ENCODE data around the gene AFF2.

Gene AFF2

GRCh38 chrX:148501386-148502066 lies 1.1 kb downstream of the AFF2 start:
- no peak for DNase-seq
- no peaks in the 10 kb centered on the region for H3K36me3 ChIP-seq (replicated peaks)
- no peaks in the 10 kb centered on the region for H3K27me3 ChIP-seq (replicated peaks)
- no peak overlapping the region for H3K27ac ChIP-seq
- TF ChIP-seq, protein P1, sequence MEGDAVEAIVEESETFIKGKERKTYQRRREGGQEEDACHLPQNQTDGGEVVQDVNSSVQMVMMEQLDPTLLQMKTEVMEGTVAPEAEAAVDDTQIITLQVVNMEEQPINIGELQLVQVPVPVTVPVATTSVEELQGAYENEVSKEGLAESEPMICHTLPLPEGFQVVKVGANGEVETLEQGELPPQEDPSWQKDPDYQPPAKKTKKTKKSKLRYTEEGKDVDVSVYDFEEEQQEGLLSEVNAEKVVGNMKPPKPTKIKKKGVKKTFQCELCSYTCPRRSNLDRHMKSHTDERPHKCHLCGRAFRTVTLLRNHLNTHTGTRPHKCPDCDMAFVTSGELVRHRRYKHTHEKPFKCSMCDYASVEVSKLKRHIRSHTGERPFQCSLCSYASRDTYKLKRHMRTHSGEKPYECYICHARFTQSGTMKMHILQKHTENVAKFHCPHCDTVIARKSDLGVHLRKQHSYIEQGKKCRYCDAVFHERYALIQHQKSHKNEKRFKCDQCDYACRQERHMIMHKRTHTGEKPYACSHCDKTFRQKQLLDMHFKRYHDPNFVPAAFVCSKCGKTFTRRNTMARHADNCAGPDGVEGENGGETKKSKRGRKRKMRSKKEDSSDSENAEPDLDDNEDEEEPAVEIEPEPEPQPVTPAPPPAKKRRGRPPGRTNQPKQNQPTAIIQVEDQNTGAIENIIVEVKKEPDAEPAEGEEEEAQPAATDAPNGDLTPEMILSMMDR (IDR thresholded peaks at IDR 0.05; ENCODE audit: low read depth, low read length, missing control alignments) = no peak
- H3K4me3 ChIP-seq (ENCODE audit: low read depth, low read length) = peak overlapping the region; percentile 50
- in situ Hi-C loops (cut with HindIII; ENCODE audit: low pct_ligation_motif_present, low sequenced_read_pairs) = no loop called here

- Histone ChIP-seq H3K36me3 (replicated peaks) (no peaks in the 10 kb centered on the region), H3K27ac (no peak overlapping the region), H3K27me3 (replicated peaks) (no peaks in the 10 kb centered on the region), H3K4me3 (ENCODE audit: low read depth, low read length) (no peak overlapping the region)
- TF ChIP-seq, protein P1 (IDR thresholded peaks at IDR 0.05; ENCODE audit: low read depth, low read length, missing control alignments) = no peak
- no peak for DNase-seq
- in situ Hi-C loops (cut with HindIII; ENCODE audit: low pct_ligation_motif_present, low sequenced_read_pairs) = no loop called here
These were observed 4.1 kb downstream of the AFF2 start for GRCh38 chrX:148504506-148504905.

DNA sequence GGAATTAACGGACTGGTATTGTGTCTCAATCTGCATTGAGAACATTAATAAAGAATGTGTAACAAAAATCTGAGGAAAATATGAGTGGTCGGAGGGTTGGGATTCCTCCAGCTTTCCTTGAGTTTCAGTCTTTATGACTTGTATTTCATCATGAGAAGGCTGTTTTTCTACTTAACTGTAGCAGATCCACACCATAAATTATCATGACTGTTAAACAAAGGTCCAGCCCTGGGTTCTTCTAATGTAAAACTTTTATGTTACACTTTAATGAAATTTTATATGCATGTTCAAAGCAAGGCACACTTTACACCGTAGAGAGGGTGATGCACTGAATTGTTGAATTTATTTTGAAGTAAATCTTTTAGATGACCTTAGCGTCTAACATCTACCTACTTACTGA lies 7.0 kb downstream of the AFF2 start:
- TF ChIP-seq, protein P1 (IDR thresholded peaks at IDR 0.05; ENCODE audit: low read depth, low read length, missing control alignments) = no peak
- Histone ChIP-seq H3K27ac (no peak overlapping the region), H3K4me3 (ENCODE audit: low read depth, low read length) (no peak overlapping the region), H3K36me3 (replicated peaks) (no peaks in the 10 kb centered on the region), H3K27me3 (replicated peaks) (no peaks in the 10 kb centered on the region)
- in situ Hi-C loops (cut with HindIII; ENCODE audit: low pct_ligation_motif_present, low sequenced_read_pairs) = no loop called here
- DNase-seq = no peak

DNA sequence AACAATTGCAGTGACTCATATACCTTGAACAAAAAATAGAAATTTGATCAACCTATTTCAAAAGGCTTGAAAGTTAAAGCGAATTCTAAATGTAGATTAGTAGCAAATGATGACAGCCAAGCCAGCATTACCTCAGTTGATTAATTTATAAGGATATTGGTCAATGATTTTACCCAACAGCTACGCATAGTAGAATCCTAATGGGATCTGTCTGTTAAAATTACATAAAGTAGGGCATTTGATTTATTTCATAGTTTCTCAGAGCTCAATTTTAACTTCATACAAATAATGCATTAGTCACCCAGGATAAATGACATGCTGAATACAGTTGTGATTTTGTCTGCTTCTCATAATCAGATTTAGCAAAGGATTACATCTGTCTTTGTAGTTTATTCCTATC lies 12.0 kb downstream of the AFF2 start:
- in situ Hi-C loops (cut with HindIII; ENCODE audit: low pct_ligation_motif_present, low sequenced_read_pairs) = no loop called here

GRCh38 chrX:148513661-148514060 lies 13.2 kb downstream of the AFF2 start:
- in situ Hi-C loops (cut with HindIII; ENCODE audit: low pct_ligation_motif_present, low sequenced_read_pairs) = no loop called here
- no peak overlapping the region for H3K4me3 ChIP-seq (ENCODE audit: low read depth, low read length)
- no peak overlapping the region for H3K27ac ChIP-seq
- no peak for DNase-seq
- H3K36me3 ChIP-seq (replicated peaks) = no peaks in the 10 kb centered on the region
- TF ChIP-seq, protein P1 (IDR thresholded peaks at IDR 0.05; ENCODE audit: low read depth, low read length, missing control alignments) = no peak
- H3K27me3 ChIP-seq (replicated peaks) = no peaks in the 10 kb centered on the region

More for the DNA sequence above, 12.0 kb downstream of the AFF2 start:
- no peak overlapping the region for H3K4me3 ChIP-seq (ENCODE audit: low read depth, low read length)
- H3K27ac ChIP-seq = no peak overlapping the region
- H3K27me3 ChIP-seq (replicated peaks) = no peaks in the 10 kb centered on the region
- DNase-seq = no peak
- TF ChIP-seq, protein P1 (IDR thresholded peaks at IDR 0.05; ENCODE audit: low read depth, low read length, missing control alignments) = no peak
- no peaks in the 10 kb centered on the region for H3K36me3 ChIP-seq (replicated peaks)

DNA sequence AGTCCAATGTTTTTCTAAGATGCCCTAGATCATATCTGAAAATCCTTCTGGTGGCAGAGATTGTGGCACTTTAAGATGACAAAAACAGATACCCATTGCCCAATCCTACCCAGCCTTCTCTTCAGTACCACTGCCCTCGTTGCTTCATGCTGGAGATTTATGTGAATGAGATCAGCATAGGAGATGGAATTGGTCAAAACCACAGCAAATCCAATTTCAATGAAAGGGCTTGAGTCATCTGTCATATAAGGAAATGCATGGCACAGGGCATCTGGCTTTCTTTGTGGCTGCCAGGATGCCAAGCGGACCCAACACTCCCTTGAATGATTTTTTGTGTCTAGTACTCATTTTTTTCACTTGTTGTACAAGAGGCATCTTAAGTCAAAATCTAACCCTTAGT lies 16.8 kb downstream of the AFF2 start:
- no peak overlapping the region for H3K27ac ChIP-seq
- H3K27me3 ChIP-seq (replicated peaks) = no peaks in the 10 kb centered on the region
- H3K4me3 ChIP-seq (ENCODE audit: low read depth, low read length) = no peak overlapping the region
- in situ Hi-C loops (cut with HindIII; ENCODE audit: low pct_ligation_motif_present, low sequenced_read_pairs) = no loop called here
- TF ChIP-seq, protein P1 (IDR thresholded peaks at IDR 0.05; ENCODE audit: low read depth, low read length, missing control alignments) = no peak
- no peak for DNase-seq
- H3K36me3 ChIP-seq (replicated peaks) = no peaks in the 10 kb centered on the region
